ENCODE results near the gene PDE9A.
"Not testable (repeated sequence)": the region's sequence is repeated elsewhere in the genome, so short reads cannot be mapped to it uniquely, and the experiment has no call there.

Gene PDE9A

GRCh38 chr21:42806509-42807140, 153.2 kb downstream of the PDE9A start:
- no peak for FAIRE-seq

GRCh38 chr21:42807293-42807895, 154.0 kb downstream of the PDE9A start:
- not testable (repeated sequence) for DNase-seq (ENCODE audit: insufficient read length); FAIRE-seq

More at GRCh38 chr21:42806509-42807140, 153.2 kb downstream of the PDE9A start:
- TF ChIP-seq POLR2A (IDR thresholded peaks at IDR 0.05; ENCODE audit: low read depth, low read length) (no peak), POLR2AphosphoS5 (IDR thresholded peaks at IDR 0.05; ENCODE audit: low read depth, low read length) (no peak), TAF1 (IDR thresholded peaks at IDR 0.05; ENCODE audit: borderline replicate concordance, low read depth, low read length) (no peak)
- no peak for DNase-seq (ENCODE audit: insufficient read length)

- no peak for DNase-seq (ENCODE audit: insufficient read length)
- no peak for TF ChIP-seq TAF1 (IDR thresholded peaks at IDR 0.05; ENCODE audit: borderline replicate concordance, low read depth, low read length)
- no peak for TF ChIP-seq POLR2A (IDR thresholded peaks at IDR 0.05; ENCODE audit: low read depth, low read length)
- no peak for TF ChIP-seq POLR2AphosphoS5 (IDR thresholded peaks at IDR 0.05; ENCODE audit: low read depth, low read length)
Measured at GRCh38 chr21:42807938-42808613, 154.7 kb downstream of the PDE9A start.

GRCh38 chr21:42809171-42809570, 155.8 kb downstream of the PDE9A start:
- no peak for DNase-seq (ENCODE audit: insufficient read length)
- no peak for TF ChIP-seq POLR2A (IDR thresholded peaks at IDR 0.05; ENCODE audit: low read depth, low read length)
- no peak for TF ChIP-seq POLR2AphosphoS5 (IDR thresholded peaks at IDR 0.05; ENCODE audit: low read depth, low read length)
- no peak for TF ChIP-seq TAF1 (IDR thresholded peaks at IDR 0.05; ENCODE audit: borderline replicate concordance, low read depth, low read length)
- no peak for FAIRE-seq

More at GRCh38 chr21:42807938-42808613, 154.7 kb downstream of the PDE9A start:
- FAIRE-seq = no peak

GRCh38 chr21:42809577-42810475, 156.4 kb downstream of the PDE9A start:
- DNase-seq (ENCODE audit: insufficient read length) (no peak), FAIRE-seq (no peak)
- TF ChIP-seq POLR2AphosphoS5 (IDR thresholded peaks at IDR 0.05; ENCODE audit: low read depth, low read length) (no peak), TAF1 (IDR thresholded peaks at IDR 0.05; ENCODE audit: borderline replicate concordance, low read depth, low read length) (no peak), POLR2A (IDR thresholded peaks at IDR 0.05; ENCODE audit: low read depth, low read length) (no peak)

- TF ChIP-seq TAF1 (IDR thresholded peaks at IDR 0.05; ENCODE audit: borderline replicate concordance, low read depth, low read length) = no peak
- TF ChIP-seq POLR2A (IDR thresholded peaks at IDR 0.05; ENCODE audit: low read depth, low read length) = no peak
- no peak for TF ChIP-seq POLR2AphosphoS5 (IDR thresholded peaks at IDR 0.05; ENCODE audit: low read depth, low read length)
- FAIRE-seq (no peak), DNase-seq (ENCODE audit: insufficient read length) (no peak)
Measured at GRCh38 chr21:42811960-42812359, 158.5 kb downstream of the PDE9A start.

GRCh38 chr21:42812528-42813241, 159.3 kb downstream of the PDE9A start:
- FAIRE-seq; DNase-seq (ENCODE audit: insufficient read length): not testable (repeated sequence)

GRCh38 chr21:42815217-42815616, 161.8 kb downstream of the PDE9A start:
- FAIRE-seq (no peak), DNase-seq (ENCODE audit: insufficient read length) (no peak)
- TF ChIP-seq TAF1 (IDR thresholded peaks at IDR 0.05; ENCODE audit: borderline replicate concordance, low read depth, low read length) (no peak), POLR2A (IDR thresholded peaks at IDR 0.05; ENCODE audit: low read depth, low read length) (no peak)

GRCh38 chr21:42818328-42818749, 164.9 kb downstream of the PDE9A start:
- FAIRE-seq (no peak), DNase-seq (ENCODE audit: insufficient read length) (no peak)
- TF ChIP-seq TAF1 (IDR thresholded peaks at IDR 0.05; ENCODE audit: borderline replicate concordance, low read depth, low read length) = no peak
- TF ChIP-seq POLR2AphosphoS5 (IDR thresholded peaks at IDR 0.05; ENCODE audit: low read depth, low read length) = no peak
- TF ChIP-seq POLR2A (IDR thresholded peaks at IDR 0.05; ENCODE audit: low read depth, low read length) = no peak

GRCh38 chr21:42819861-42820615, 166.6 kb downstream of the PDE9A start:
- DNase-seq (ENCODE audit: insufficient read length) = no peak
- TF ChIP-seq TAF1 (IDR thresholded peaks at IDR 0.05; ENCODE audit: borderline replicate concordance, low read depth, low read length) = no peak
- no peak for TF ChIP-seq POLR2A (IDR thresholded peaks at IDR 0.05; ENCODE audit: low read depth, low read length)
- TF ChIP-seq POLR2AphosphoS5 (IDR thresholded peaks at IDR 0.05; ENCODE audit: low read depth, low read length) = no peak
- no peak for FAIRE-seq

Measured in GM12892 (cell line).